IMR-90 (cell line): ENCODE measurements around the gene ABCC9. TPM values are rescaled to one million over a fixed set of nuclear protein-coding genes. Genes with fewer than 3 reads are reported as not detected.

Experiments
- ATAC-seq: fragments of 200-7000 bp; cut with Tn5 transposase; 2 replicates; pipeline ENCODE4 v1.9.1; 2020; ENCODE audit warnings: low read depth, mild to moderate bottlenecking, moderate library complexity
- BruUV-seq: library from RNA; stranded (reverse); fragments of 400-500 nt; replicated peaks from 2 replicates; lab custom pipeline; 2021; lab: Mats Ljungman, UMichigan
- CTCF ChIA-PET: fragments of 300-600 bp; formaldehyde crosslinking; extraction: SDS; loops from one replicate; lab custom pipeline; 2021; ENCODE audit warnings: antibody characterized with exemption; lab: Yijun Ruan, JAX
- POLR2A ChIA-PET: fragments of 300-600 bp; sonication (Branson Sonifier 250); formaldehyde crosslinking; loops from one replicate; lab custom pipeline; 2022; ENCODE audit warnings: antibody characterized with exemption; ENCODE audit not compliant: unreplicated experiment; lab: Charles Lee
- DNase-seq: peaks from one replicate; pipeline ENCODE4 v3.0.0; 2013
- H2AFZ ChIP-seq: replicated peaks from 2 replicates; pipeline ENCODE3; 2013; ENCODE audit warnings: low read length, mild to moderate bottlenecking; ENCODE audit not compliant: poor library complexity
- H2AK5ac ChIP-seq: 2 replicates; pipeline ENCODE4 v1.6.1; 2013; ENCODE audit warnings: low read depth, low read length, inconsistent platforms
- H2AK9ac ChIP-seq: replicated peaks from 2 replicates; pipeline ENCODE3; 2013; ENCODE audit warnings: mild to moderate bottlenecking, low read depth, low read length, moderate library complexity; ENCODE audit not compliant: poor library complexity
- H2BK120ac ChIP-seq: 2 replicates; pipeline ENCODE4 v1.6.1; 2013; ENCODE audit warnings: low read depth, low read length, inconsistent platforms
- H2BK15ac ChIP-seq: 3 replicates; pipeline ENCODE4 v1.6.1; 2013; ENCODE audit warnings: low read depth, low read length, inconsistent platforms
- H2BK20ac ChIP-seq: 2 replicates; pipeline ENCODE4 v1.6.1; 2013; ENCODE audit warnings: low read depth, mild to moderate bottlenecking, inconsistent platforms, low read length, moderate library complexity
- H2BK5ac ChIP-seq: 2 replicates; pipeline ENCODE4 v1.6.1; 2013; ENCODE audit warnings: mild to moderate bottlenecking, low read depth, low read length, inconsistent platforms; ENCODE audit not compliant: poor library complexity, severe bottlenecking
- H3K14ac ChIP-seq: replicated peaks from 2 replicates; pipeline ENCODE4 v1.6.1; 2013; ENCODE audit warnings: low read depth, low read length, inconsistent platforms
- H3K18ac ChIP-seq: 2 replicates; pipeline ENCODE4 v1.6.1; 2013; ENCODE audit warnings: low read depth, low read length, control low read depth
- H3K23ac ChIP-seq: 2 replicates; pipeline ENCODE4 v1.6.1; 2013; ENCODE audit warnings: low read depth, low read length, inconsistent platforms
- H3K27ac ChIP-seq: 2 replicates; pipeline ENCODE4 v1.5.1; 2013; ENCODE audit warnings: mild to moderate bottlenecking, control low read depth, low read length; ENCODE audit not compliant: insufficient read depth
- H3K27me3 ChIP-seq: 2 replicates; pipeline ENCODE4 v1.6.1; 2013; ENCODE audit warnings: low read length; ENCODE audit not compliant: control insufficient read depth, insufficient read depth
- H3K36me3 ChIP-seq: 2 replicates; pipeline ENCODE4 v1.6.1; 2013; ENCODE audit warnings: low read length, mixed read lengths; ENCODE audit not compliant: control insufficient read depth, insufficient read depth
- H3K4ac ChIP-seq: 2 replicates; pipeline ENCODE4 v1.6.1; 2013; ENCODE audit warnings: low read depth, low read length, inconsistent platforms
- H3K4me1 ChIP-seq: 2 replicates; pipeline ENCODE4 v1.6.1; 2013; ENCODE audit warnings: low read length, mixed read lengths; ENCODE audit not compliant: control insufficient read depth, insufficient read depth
- H3K4me2 ChIP-seq: 2 replicates; pipeline ENCODE4 v1.6.1; 2013; ENCODE audit warnings: low read depth, mild to moderate bottlenecking, control low read depth, low read length, moderate library complexity
- H3K4me3 ChIP-seq: 2 replicates; pipeline ENCODE4 v1.5.1; 2013; ENCODE audit warnings: low read depth, mild to moderate bottlenecking, control low read depth, low read length, moderate library complexity; ENCODE audit not compliant: insufficient read depth
- H3K56ac ChIP-seq: 2 replicates; pipeline ENCODE4 v1.6.1; 2013; ENCODE audit warnings: low read length, inconsistent platforms; ENCODE audit not compliant: insufficient read depth; ENCODE audit errors: extremely low read depth
- H3K79me1 ChIP-seq, 2 experiments: 2 replicates each; pipeline ENCODE4 v1.6.1; 2013; ENCODE audit warnings: low read length in 2 of 2, inconsistent platforms in 1 of 2, low read depth in 1 of 2
- H3K9ac ChIP-seq: 2 replicates; pipeline ENCODE4 v1.6.1; 2013; ENCODE audit warnings: low read depth, low read length, control low read depth
- H3K9me1 ChIP-seq: 2 replicates; pipeline ENCODE4 v1.6.1; 2013; ENCODE audit warnings: low read length, inconsistent platforms; ENCODE audit not compliant: insufficient read depth
- H3K9me3 ChIP-seq: 2 replicates; pipeline ENCODE4 v1.6.1; 2013; ENCODE audit warnings: low read length; ENCODE audit not compliant: control insufficient read depth, insufficient read depth
- H4K20me1 ChIP-seq: 2 replicates; pipeline ENCODE4 v1.6.1; 2013; ENCODE audit warnings: low read length, inconsistent platforms; ENCODE audit not compliant: insufficient read depth
- H4K5ac ChIP-seq: 2 replicates; pipeline ENCODE4 v1.6.1; 2013; ENCODE audit warnings: mild to moderate bottlenecking, low read depth, low read length, control low read depth
- H4K8ac ChIP-seq, 2 experiments: 2 replicates each; pipeline ENCODE4 v1.6.1; 2013; ENCODE audit warnings: low read depth in 2 of 2, low read length in 2 of 2, control low read depth in 1 of 2, inconsistent platforms in 1 of 2
- H4K91ac ChIP-seq: 2 replicates; pipeline ENCODE4 v1.6.1; 2013; ENCODE audit warnings: low read depth, low read length, inconsistent platforms; ENCODE audit not compliant: insufficient read depth
- BHLHE40 ChIP-seq: fragments of 150-350 bp; IDR thresholded peaks from 2 replicates; pipeline ENCODE4 v1.6.1; 2016; ENCODE audit warnings: mild to moderate bottlenecking, low read depth, low read length
- CEBPB ChIP-seq: IDR thresholded peaks from 2 replicates; pipeline ENCODE4 v1.6.1; 2012; ENCODE audit warnings: low read depth, low read length, improper control_type of control experiment
- CHD1 ChIP-seq: IDR thresholded peaks from 2 replicates; pipeline ENCODE4 v1.6.1; 2012; ENCODE audit warnings: low read depth, low read length, improper control_type of control experiment
- WGBS, 2 experiments: methylation state at CpG; one replicate each; pipeline versions ENCODE4 v1.1.5 to v1.1.7; 2013; ENCODE audit warnings: missing lambda C conversion rate in 2 of 2; ENCODE audit not compliant: insufficient read length in 1 of 2; ENCODE audit errors: extremely low coverage in 2 of 2; 5-methylcytosine and 5-hydroxymethylcytosine counted together
- dilution Hi-C: fragments of 300-500 bp; cut with HindIII; formaldehyde crosslinking; loops from one replicate; pipeline ENCODE4 v1.14.3; 2018; ENCODE audit warnings: low sequenced_read_pairs; ENCODE audit not compliant: unreplicated experiment
- in situ Hi-C: fragments of 300-500 bp; cut with MboI; formaldehyde crosslinking; loops from 3 replicates; pipeline ENCODE4 v1.14.3; 2019; ENCODE audit warnings: low sequenced_read_pairs, inconsistent platforms, mixed read lengths
- intact Hi-C: fragments of 100-400 bp; cut with micrococcal nuclease; formaldehyde crosslinking; loops from 2 replicates; pipeline ENCODE4 v1.10.0; 2022
- polyA plus RNA-seq, 3 experiments: library from polyadenylated mRNA; depleted of rRNA; stranded (reverse); fragments of >200 nt; gene quantifications; 2 replicates each; pipeline ENCODE4 v1.2.3, GENCODE V29; 2012; ENCODE audit warnings: low replicate concordance in 1 of 3
- total RNA-seq: library from RNA; depleted of rRNA; stranded (reverse); fragments of >200 nt; gene quantifications from 2 replicates; pipeline ENCODE4 v1.2.3, GENCODE V29; 2012

Gene ABCC9
- total and polyA plus RNA-seq, 2 of the 4 experiments (the other 2 are of a cell fraction): 1.2 to 6.6 TPM

GRCh38 chr12:21815306-21816062 lies 125.7 kb downstream of the ABCC9 start:
- Histone ChIP-seq H3K18ac (no peak overlapping the region), H3K14ac (no peak overlapping the region), H2BK20ac (no peak overlapping the region), H3K56ac (no peak overlapping the region), H3K27ac (no peak overlapping the region), H2BK120ac (no peak overlapping the region), H3K9me3 (no peaks in the 10 kb centered on the region), H3K4me3 (no peak overlapping the region), H3K4me2 (no peak overlapping the region), H4K20me1 (no peaks in the 10 kb centered on the region), H2AK5ac (no peak overlapping the region), H3K36me3 (no peaks in the 10 kb centered on the region), H4K8ac (no peak overlapping the region), H3K79me1 (no peaks in the 10 kb centered on the region), H4K5ac (no peak overlapping the region), H3K4ac (no peak overlapping the region), H3K27me3 (no peaks in the 10 kb centered on the region), H3K9me1 (no peaks in the 10 kb centered on the region), H2AK9ac (no peak overlapping the region), H3K23ac (no peak overlapping the region), H3K4me1 (peaks cover under 1% of the 10 kb centered on the region; the same call in 1 of the 2 replicates), H4K91ac (no peak overlapping the region), H3K9ac (no peak overlapping the region), H2AFZ (no peak overlapping the region), H2BK15ac (no peak overlapping the region), H2BK5ac (no peak overlapping the region)
- DNase-seq: no peak
- POLR2A ChIA-PET: no interaction called here
- in situ Hi-C loops (no loop called here), dilution Hi-C loops (no loop called here), intact Hi-C loops (no loop called here)
- TF ChIP-seq BHLHE40: no peak
- TF ChIP-seq CHD1: no peak
- no peak for TF ChIP-seq CEBPB
- BruUV-seq: no TSS peak
- CTCF ChIA-PET: no interaction called here
- WGBS, 2 experiments: no CpG with 5 or more reads among the region's 1 CpG
- ATAC-seq: no peak
